Measurements from ENCODE around the gene BEND5. TPM values are rescaled to one million over a fixed set of nuclear protein-coding genes. Genes with fewer than 3 reads are reported as not detected.

The BEND5 gene
- total RNA-seq, 4 donors from 2014 or later = 1.5 to 1.9 TPM; not detected in 2

DNA sequence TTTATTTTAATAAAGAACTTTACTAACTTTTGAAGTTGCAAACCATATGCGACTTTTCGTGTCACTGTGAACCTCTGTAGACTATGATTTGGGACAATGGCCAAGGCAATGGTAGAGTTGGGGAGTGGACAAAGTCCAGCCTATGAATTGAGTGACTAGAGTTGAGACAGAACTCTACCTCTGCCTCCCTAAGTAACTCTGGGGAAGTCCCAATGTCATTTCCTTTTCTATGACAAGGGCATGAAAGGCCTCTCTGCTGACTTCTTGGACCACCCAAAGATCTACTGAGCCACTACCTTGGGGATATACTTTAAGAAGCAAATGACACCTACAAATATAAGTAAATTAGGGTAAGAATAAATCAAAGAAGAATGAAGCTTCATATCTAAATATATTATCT, 19.3 kb downstream of the BEND5 start:
- intact Hi-C loops (cut with DNase I; ENCODE audit: low total_unique reads) = no loop called here
- H3K9me3 ChIP-seq = no peaks in the 10 kb centered on the region
- H3K27me3 ChIP-seq = no peaks in the 10 kb centered on the region
- in situ Hi-C loops (cut with MboI; ENCODE audit: low pct_ligation_motif_present in 1 of 4, low pct_unique_long_range_greater_than_20kb in 1 of 4, low sequenced_read_pairs in 3 of 4) = no loop called here
- peaks cover 0 to 8% (median 0%) of the 10 kb centered on the region in 4 donors for H3K36me3 ChIP-seq
- WGBS, 2 donors (ENCODE audit: low coverage in 1 of 2) = 82 to 89% methylated on average over 2 of the region's 2 CpGs
- TF ChIP-seq EP300 (IDR thresholded peaks at IDR 0.05; ENCODE audit: low read depth) (no peak), POLR2AphosphoS5 (IDR thresholded peaks at IDR 0.05) (no peak), POLR2A (IDR thresholded peaks at IDR 0.05) (no peak)
- TF ChIP-seq, protein P1, sequence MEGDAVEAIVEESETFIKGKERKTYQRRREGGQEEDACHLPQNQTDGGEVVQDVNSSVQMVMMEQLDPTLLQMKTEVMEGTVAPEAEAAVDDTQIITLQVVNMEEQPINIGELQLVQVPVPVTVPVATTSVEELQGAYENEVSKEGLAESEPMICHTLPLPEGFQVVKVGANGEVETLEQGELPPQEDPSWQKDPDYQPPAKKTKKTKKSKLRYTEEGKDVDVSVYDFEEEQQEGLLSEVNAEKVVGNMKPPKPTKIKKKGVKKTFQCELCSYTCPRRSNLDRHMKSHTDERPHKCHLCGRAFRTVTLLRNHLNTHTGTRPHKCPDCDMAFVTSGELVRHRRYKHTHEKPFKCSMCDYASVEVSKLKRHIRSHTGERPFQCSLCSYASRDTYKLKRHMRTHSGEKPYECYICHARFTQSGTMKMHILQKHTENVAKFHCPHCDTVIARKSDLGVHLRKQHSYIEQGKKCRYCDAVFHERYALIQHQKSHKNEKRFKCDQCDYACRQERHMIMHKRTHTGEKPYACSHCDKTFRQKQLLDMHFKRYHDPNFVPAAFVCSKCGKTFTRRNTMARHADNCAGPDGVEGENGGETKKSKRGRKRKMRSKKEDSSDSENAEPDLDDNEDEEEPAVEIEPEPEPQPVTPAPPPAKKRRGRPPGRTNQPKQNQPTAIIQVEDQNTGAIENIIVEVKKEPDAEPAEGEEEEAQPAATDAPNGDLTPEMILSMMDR (IDR thresholded peaks at IDR 0.05) = no peak
- no peak for DNase-seq
- no peak overlapping the region for H3K4me3 ChIP-seq
- H3K4me1 ChIP-seq = peaks cover 0 to 3% (median 0%) of the 10 kb centered on the region in 4 donors
- no peak overlapping the region for H3K27ac ChIP-seq

DNA sequence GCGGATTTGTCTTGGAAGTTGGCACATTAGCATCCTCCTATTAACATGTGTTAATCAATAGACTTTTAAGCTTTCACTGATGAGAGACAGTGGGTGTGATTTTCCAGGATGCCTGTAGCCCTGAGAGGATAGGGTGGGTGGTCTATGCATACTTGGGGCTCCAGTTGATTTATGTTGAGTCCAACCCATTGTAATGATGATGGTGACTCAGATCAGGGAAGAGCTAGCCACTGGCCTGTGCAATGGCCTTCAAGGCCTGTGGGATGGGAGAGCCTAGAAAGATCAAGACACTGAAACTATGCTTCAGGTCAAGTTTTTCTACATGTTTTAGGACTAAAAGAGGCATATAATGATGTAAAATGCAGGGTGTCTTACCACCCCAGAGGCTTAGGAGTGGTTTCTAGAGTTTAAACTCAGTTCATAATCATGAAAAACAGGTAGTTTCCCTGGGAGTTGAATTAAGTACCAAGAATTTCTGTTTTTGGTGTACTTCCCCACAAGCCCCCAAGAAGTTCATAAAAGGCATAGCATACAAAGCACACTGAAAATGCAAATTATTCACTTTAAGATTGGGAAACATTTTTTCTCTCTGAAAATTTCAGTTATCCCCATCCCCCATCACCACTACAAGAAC, 19.9 kb downstream of the BEND5 start:
- H3K36me3 ChIP-seq = peaks cover 0 to 8% (median 0%) of the 10 kb centered on the region in 4 donors
- peaks cover 0 to 3% (median 0%) of the 10 kb centered on the region in 4 donors for H3K4me1 ChIP-seq
- DNase-seq = no peak
- H3K27ac ChIP-seq = no peak overlapping the region
- no peak overlapping the region for H3K4me3 ChIP-seq
- H3K27me3 ChIP-seq = no peaks in the 10 kb centered on the region
- intact Hi-C loops (cut with DNase I; ENCODE audit: low total_unique reads) = no loop called here
- TF ChIP-seq POLR2A (IDR thresholded peaks at IDR 0.05) (no peak), EP300 (IDR thresholded peaks at IDR 0.05; ENCODE audit: low read depth) (no peak), POLR2AphosphoS5 (IDR thresholded peaks at IDR 0.05) (no peak)
- TF ChIP-seq, protein P1 (IDR thresholded peaks at IDR 0.05) = no peak
- WGBS, 2 donors (ENCODE audit: low coverage in 1 of 2) = 97 to 100% methylated on average over 1 of the region's 1 CpG
- in situ Hi-C loops (cut with MboI; ENCODE audit: low pct_ligation_motif_present in 1 of 4, low pct_unique_long_range_greater_than_20kb in 1 of 4, low sequenced_read_pairs in 3 of 4) = no loop called here
- no peaks in the 10 kb centered on the region for H3K9me3 ChIP-seq

DNA sequence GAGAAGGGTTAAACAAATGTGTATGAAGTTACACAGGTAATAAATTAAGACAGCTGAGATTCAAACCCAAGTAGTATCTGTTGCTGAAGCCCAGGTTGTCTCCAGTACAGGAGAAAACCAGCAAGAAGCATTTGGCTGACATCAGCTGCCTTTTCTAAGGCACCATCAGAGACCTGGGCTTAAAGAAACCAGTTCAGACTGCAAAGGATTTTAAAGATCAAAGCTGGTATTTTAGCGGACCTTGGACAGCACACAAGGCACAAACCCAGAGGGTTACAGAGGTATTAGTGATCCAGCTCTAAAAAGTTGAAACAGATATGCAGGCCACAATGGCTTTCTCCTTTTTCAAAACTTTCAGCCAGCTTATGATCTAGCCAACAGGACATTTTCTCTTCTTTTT, 23.4 kb downstream of the BEND5 start:
- no peak for DNase-seq
- H3K27ac ChIP-seq = no peak overlapping the region
- H3K9me3 ChIP-seq = no peaks in the 10 kb centered on the region
- no peaks in the 10 kb centered on the region for H3K4me1 ChIP-seq
- H3K36me3 ChIP-seq = no peaks in the 10 kb centered on the region
- TF ChIP-seq, protein P1 (IDR thresholded peaks at IDR 0.05) = no peak
- TF ChIP-seq EP300 (IDR thresholded peaks at IDR 0.05; ENCODE audit: low read depth) (no peak), POLR2A (IDR thresholded peaks at IDR 0.05) (no peak), POLR2AphosphoS5 (IDR thresholded peaks at IDR 0.05) (no peak)
- WGBS, 2 donors (ENCODE audit: low coverage in 1 of 2) = 71 to 100% methylated on average over 1 of the region's 1 CpG
- H3K27me3 ChIP-seq = no peaks in the 10 kb centered on the region
- in situ Hi-C loops (cut with MboI; ENCODE audit: low pct_ligation_motif_present in 1 of 4, low pct_unique_long_range_greater_than_20kb in 1 of 4, low sequenced_read_pairs in 3 of 4) = no loop called here
- intact Hi-C loops (cut with DNase I; ENCODE audit: low total_unique reads) = no loop called here
- no peak overlapping the region for H3K4me3 ChIP-seq

DNA sequence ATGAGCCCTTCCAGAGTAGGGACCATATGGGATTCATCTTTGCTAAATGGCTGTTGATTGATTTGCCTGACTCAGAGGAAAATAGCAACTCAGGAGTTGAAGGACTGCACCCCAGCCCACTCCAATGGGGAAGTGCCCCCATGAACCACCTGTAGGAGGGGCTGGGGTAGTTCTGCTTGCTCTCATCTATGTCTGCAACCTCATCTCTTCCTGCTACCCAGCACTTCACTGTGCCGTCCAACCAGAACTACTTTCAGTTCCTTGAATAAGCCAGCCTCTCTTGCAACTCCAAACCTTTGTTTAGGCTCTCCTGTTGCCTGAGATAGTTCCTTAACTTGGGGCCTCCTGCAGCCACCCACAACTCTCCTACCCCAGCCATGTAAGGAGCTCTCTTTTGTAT, 26.6 kb downstream of the BEND5 start:
- in situ Hi-C loops (cut with MboI; ENCODE audit: low pct_ligation_motif_present in 1 of 4, low pct_unique_long_range_greater_than_20kb in 1 of 4, low sequenced_read_pairs in 3 of 4) = no loop called here

More for the DNA sequence above, 26.6 kb downstream of the BEND5 start:
- Histone ChIP-seq H3K9me3 (no peaks in the 10 kb centered on the region), H3K36me3 (no peaks in the 10 kb centered on the region), H3K4me1 (no peaks in the 10 kb centered on the region), H3K27me3 (no peaks in the 10 kb centered on the region), H3K27ac (no peak overlapping the region), H3K4me3 (no peak overlapping the region)
- 44% methylated on average over 1 of the region's 1 CpG; no CpG with 5 or more reads in 1 of the 2 donors for WGBS, 2 donors (ENCODE audit: low coverage in 1 of 2)
- intact Hi-C loops (cut with DNase I; ENCODE audit: low total_unique reads) = no loop called here
- no peak for DNase-seq
- TF ChIP-seq POLR2AphosphoS5 (IDR thresholded peaks at IDR 0.05) = no peak
- TF ChIP-seq, protein P1 (IDR thresholded peaks at IDR 0.05) = no peak
- TF ChIP-seq POLR2A (IDR thresholded peaks at IDR 0.05) = no peak
- TF ChIP-seq EP300 (IDR thresholded peaks at IDR 0.05; ENCODE audit: low read depth) = no peak

Measured in transverse colon (tissue), 4 donors.